Measurements from ENCODE around the gene PRCC. TPM values are rescaled to one million over a fixed set of nuclear protein-coding genes. Genes with fewer than 3 reads are reported as not detected.

The PRCC gene
- total RNA-seq, 2 experiments from 2014 or later, result 68.7 to 99.8 TPM

DNA sequence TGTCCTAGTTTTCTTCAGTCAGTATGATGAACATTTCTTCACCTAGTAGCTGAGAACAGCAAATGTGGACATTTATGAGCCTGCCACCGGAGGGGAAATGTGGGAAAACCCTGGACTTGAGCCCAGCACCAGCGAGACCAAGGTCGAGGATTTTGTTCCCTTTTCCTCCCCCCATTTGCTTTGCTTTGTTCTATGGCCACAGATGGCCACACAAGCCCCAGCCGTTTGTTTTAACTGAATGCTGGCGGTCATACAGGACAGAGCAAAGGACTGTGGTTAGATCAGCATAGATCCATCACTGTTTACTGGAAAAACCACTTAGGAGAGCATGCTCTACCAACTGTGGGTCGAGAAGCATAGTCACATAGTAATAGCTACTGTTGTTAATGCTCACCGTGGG, 28.5 kb downstream of the PRCC start:
- ATAC-seq (no peak), DNase-seq (no peak)
- Mint-ChIP-seq H3K4me3 (no peak overlapping the region), H3K27ac (no peak overlapping the region), H3K9me3 (ENCODE audit: low read depth) (no peaks in the 10 kb centered on the region), H3K36me3 (peaks cover 35% of the 10 kb centered on the region), H3K4me1 (peaks cover 14% of the 10 kb centered on the region), H3K27me3 (no peaks in the 10 kb centered on the region)
- CTCF ChIA-PET, result interaction anchor here (0.7 to 31.5 kb wide), 14 partner anchors 12 to 133 kb away, joined by 3 to 600 read pairs (median 6); partner anchors contain the start of genes INSRR, ISG20L2, METTL25B and NTRK1

DNA sequence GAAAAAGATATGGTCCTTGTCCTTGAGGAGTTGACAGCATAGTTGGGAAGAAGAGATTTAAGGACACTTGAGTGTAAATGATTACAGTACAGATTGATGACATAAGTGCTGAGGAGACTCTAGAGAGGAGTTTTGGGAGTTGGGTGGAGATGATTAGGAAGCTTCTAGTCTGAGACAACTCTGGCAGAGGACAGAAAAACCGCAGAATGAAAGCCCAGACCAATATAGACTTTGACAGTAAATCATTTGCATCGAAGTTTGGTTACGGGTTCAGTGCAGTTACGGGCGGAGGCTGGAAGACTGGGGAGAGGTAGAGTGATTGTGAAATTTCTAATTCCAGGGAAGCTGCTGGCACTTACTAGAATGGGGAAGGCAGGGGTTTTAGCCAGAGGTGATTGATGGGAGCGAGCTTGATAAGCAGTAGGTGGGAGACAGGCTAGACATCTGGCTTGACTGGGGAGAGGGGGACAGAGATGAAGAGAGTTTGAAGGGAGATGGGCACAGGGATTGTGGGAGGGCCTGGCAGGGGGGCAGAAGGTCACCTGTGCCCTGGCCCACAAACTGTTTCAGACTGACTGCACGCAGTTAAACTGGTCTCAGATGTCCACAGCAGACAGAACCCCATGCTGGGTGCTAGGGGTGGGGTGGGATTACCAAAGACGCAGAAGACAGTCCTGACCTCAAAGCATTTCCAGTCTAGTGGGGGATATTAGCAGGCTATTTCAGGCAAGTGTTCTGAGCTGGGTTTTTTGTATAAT, 29.2 kb downstream of the PRCC start:
- Mint-ChIP-seq H3K4me1 (peaks cover 22% of the 10 kb centered on the region), H3K36me3 (peaks cover 30% of the 10 kb centered on the region), H3K27me3 (no peaks in the 10 kb centered on the region), H3K9me3 (ENCODE audit: low read depth) (no peaks in the 10 kb centered on the region), H3K27ac (no peak overlapping the region), H3K4me3 (no peak overlapping the region)
- DNase-seq (no peak), ATAC-seq (no peak)
- CTCF ChIA-PET, result interaction anchor here (0.7 to 31.5 kb wide), 22 partner anchors 8 to 112 kb away, joined by 3 to 600 read pairs (median 5); partner anchors contain the start of genes INSRR, ISG20L2, METTL25B and NTRK1

DNA sequence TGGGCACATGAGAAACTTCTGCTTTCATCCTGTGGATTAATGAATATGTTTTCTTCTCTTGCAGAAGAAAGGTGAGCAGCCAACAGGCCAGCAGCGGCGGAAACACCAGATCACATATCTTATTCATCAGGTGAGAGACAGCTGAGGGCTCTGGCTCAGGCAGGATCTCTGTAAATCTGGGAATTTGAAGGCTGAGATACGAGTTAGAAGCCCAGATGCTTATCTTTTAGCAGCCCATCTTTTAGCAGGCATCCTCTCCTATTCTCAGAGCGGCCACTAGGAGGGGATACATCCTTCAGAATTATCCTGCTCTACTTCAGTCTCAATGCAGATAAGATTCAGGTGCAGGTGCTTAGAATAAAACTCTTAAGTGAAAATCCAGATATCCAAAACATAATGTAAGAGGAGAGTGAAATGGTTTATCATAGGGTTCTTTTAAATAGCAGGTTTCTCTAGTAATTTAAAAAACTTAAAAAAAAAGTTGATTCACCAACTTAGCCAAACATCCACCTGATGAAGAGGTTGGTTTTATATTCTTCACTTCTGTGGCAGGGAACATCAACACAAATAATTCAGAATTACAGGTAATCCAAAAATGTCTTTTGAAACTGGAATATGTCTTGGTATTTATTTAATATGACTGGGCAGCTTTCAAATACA, 30.0 kb downstream of the PRCC start:
- H3K27me3 Mint-ChIP-seq, result no peaks in the 10 kb centered on the region
- CTCF ChIA-PET, result interaction anchor here (0.6 to 31.5 kb wide), 24 partner anchors 9 to 113 kb away, joined by 3 to 600 read pairs (median 4); partner anchors contain the start of genes INSRR, ISG20L2, METTL25B and NTRK1
- H3K4me3 Mint-ChIP-seq, result no peak overlapping the region
- DNase-seq (peak; percentile 76), ATAC-seq (peak; percentile 77)
- peak overlapping the region; percentile 10 for H3K27ac Mint-ChIP-seq
- peaks cover 30% of the 10 kb centered on the region for H3K4me1 Mint-ChIP-seq
- H3K9me3 Mint-ChIP-seq (ENCODE audit: low read depth), result no peaks in the 10 kb centered on the region
- H3K36me3 Mint-ChIP-seq, result peaks cover 26% of the 10 kb centered on the region

DNA sequence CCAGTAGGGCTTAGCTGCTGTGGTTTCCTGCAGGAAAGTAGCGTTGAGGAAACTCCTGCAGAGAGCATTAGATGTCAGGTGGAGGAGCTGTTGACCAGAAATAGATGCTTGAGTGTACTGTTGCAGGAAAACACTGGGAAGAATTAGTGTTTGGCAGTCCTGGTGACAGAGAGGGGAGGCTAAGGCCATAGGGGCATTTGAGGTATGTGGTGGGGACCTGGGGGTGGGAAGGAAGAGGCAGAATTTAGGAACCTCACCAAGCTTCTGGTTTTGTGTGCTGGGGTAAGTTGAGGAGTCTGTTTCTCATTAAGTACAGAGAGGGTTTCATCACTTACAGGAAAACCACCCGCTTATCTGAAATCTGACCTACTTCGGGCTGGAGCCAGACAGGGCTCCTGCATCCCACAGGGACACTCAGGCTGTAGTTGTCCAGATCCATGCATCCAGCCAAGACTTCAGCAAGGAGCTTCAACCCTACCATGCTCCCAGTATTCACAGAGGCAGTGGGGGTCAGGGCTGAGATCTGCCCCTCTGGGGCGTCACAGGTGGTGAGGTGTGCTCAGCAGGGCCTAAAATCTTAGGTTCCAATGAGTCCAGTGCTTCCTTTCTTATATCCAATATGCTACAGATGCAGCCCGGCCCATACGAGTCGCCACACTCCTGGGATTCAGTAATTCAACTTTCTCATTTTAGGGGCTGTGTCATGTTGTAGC, 34.2 kb downstream of the PRCC start:
- peaks cover 16% of the 10 kb centered on the region for H3K36me3 Mint-ChIP-seq
- H3K27ac Mint-ChIP-seq, result peak overlapping the region; percentile 68
- ATAC-seq (no peak), DNase-seq (no peak)
- CTCF ChIA-PET, result interaction anchor here (0.6 to 31.5 kb wide), 18 partner anchors 9 to 269 kb away, joined by 3 to 600 read pairs (median 4); partner anchors contain the start of genes INSRR, ISG20L2, METTL25B and NES
- H3K4me1 Mint-ChIP-seq, result peaks cover 32% of the 10 kb centered on the region
- H3K4me3 Mint-ChIP-seq, result no peak overlapping the region
- no peaks in the 10 kb centered on the region for H3K27me3 Mint-ChIP-seq
- H3K9me3 Mint-ChIP-seq (ENCODE audit: low read depth), result no peaks in the 10 kb centered on the region

DNA sequence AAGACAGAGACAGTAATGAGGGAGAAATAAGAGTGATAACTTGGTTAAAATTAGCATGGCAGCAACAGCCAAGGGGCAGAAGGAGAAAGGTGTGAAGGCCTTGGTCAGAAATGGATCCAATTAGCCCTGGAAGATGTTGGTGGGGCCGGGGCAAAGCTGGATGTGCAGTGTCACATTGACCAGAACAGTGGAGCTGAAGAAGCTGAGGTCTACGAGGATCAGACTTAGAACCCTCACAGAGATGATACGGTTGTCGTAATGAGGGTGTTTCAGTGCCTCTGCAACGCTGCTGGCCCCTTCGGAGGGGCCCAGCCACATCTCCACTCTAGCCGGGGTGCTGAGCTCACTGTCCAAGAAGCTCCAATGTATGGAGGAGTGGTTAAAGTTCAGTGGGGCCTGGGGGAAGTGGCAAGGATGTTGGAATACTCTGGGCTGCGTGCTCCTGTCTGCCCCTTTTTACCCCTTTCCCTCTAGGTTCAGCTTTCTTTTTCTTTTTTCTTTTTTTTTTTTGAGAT, 35.1 kb downstream of the PRCC start:
- no peak for DNase-seq
- H3K4me3 Mint-ChIP-seq, result no peak overlapping the region
- H3K27me3 Mint-ChIP-seq, result no peaks in the 10 kb centered on the region
- H3K27ac Mint-ChIP-seq, result peak overlapping the region; percentile 68
- no peaks in the 10 kb centered on the region for H3K9me3 Mint-ChIP-seq (ENCODE audit: low read depth)
- H3K4me1 Mint-ChIP-seq, result peaks cover 39% of the 10 kb centered on the region
- H3K36me3 Mint-ChIP-seq, result peaks cover 19% of the 10 kb centered on the region
- CTCF ChIA-PET, result interaction anchor here (0.9 to 31.5 kb wide), 9 partner anchors 10 to 118 kb away, joined by 3 to 600 read pairs (median 8); partner anchors contain the start of genes INSRR, ISG20L2, METTL25B and NTRK1
- no peak for ATAC-seq

DNA sequence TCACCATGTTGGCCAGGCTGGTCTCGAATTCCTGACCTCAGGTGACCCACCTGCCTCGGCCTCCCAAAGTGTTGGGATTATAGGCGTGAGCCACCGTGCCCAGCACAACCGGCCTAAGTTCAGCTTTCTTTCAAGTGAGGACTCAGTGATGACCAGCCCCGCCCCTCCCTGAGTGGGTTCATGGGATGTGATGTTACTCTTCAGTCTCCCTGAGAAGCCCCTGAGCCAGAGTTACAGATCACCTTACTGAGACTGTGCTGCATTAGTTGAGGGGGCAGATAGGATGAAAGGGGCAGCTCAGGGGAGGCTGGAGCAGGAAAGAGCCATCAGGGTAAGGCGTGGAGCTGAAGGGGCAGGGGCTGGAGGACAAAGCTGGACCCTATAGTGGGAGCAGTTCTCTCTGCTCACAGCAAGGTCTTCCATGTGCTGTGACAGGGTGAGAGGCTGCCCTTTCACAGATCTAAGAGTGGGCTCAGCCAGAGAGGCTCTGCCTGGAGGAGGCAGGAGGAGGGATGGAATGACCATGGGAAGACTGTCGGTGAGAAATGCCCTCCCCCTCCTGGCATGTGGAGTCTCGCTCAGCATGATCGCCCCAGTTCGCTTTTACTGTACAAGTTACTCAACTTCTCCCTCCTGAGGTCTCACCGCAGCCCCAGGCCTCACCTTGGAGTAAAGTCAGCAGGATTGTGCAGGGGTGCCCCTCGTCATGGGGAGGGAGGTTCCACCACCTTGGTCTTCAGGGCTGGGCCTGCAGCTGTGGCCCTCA, 35.9 kb downstream of the PRCC start:
- Mint-ChIP-seq H3K4me3 (no peak overlapping the region), H3K27ac (no peak overlapping the region), H3K9me3 (ENCODE audit: low read depth) (no peaks in the 10 kb centered on the region), H3K27me3 (no peaks in the 10 kb centered on the region), H3K36me3 (peaks cover 25% of the 10 kb centered on the region), H3K4me1 (peaks cover 47% of the 10 kb centered on the region)
- DNase-seq (no peak), ATAC-seq (no peak)
- CTCF ChIA-PET, result interaction anchor here (2.5 to 31.5 kb wide), 4 partner anchors 11 to 76 kb away, joined by 11 to 600 read pairs (median 46); partner anchors contain the start of genes INSRR, ISG20L2, METTL25B and NTRK1

DNA sequence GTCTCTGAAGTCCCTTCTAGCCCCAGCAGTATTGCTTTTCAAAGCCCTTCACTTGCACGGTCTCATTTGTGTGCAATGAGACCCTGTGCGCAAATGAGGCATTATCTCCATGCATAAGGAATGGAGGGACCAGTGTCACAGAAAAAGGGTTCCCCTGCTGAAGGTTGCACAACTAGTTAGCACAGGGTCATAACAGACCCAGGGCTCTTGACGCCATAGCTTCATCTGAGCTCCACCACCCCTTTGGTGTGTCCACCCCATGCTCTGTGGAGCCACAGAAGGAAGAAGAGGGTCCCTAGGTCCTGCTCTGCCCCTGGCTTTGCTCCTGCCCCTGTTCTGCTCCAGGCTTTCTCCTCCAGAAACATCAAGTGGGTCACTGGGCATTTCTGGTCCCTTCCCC, 36.7 kb downstream of the PRCC start:
- ATAC-seq (no peak), DNase-seq (no peak)
- peak overlapping the region; percentile 64 for H3K27ac Mint-ChIP-seq
- peaks cover 54% of the 10 kb centered on the region for H3K4me1 Mint-ChIP-seq
- no peak overlapping the region for H3K4me3 Mint-ChIP-seq
- no peaks in the 10 kb centered on the region for H3K9me3 Mint-ChIP-seq (ENCODE audit: low read depth)
- no peaks in the 10 kb centered on the region for H3K27me3 Mint-ChIP-seq
- H3K36me3 Mint-ChIP-seq, result peaks cover 30% of the 10 kb centered on the region
- CTCF ChIA-PET, result interaction anchor here (1.7 to 31.5 kb wide), 3 partner anchors 10 to 86 kb away, joined by 9 to 600 read pairs (median 13); partner anchors contain the start of genes INSRR and NTRK1

DNA sequence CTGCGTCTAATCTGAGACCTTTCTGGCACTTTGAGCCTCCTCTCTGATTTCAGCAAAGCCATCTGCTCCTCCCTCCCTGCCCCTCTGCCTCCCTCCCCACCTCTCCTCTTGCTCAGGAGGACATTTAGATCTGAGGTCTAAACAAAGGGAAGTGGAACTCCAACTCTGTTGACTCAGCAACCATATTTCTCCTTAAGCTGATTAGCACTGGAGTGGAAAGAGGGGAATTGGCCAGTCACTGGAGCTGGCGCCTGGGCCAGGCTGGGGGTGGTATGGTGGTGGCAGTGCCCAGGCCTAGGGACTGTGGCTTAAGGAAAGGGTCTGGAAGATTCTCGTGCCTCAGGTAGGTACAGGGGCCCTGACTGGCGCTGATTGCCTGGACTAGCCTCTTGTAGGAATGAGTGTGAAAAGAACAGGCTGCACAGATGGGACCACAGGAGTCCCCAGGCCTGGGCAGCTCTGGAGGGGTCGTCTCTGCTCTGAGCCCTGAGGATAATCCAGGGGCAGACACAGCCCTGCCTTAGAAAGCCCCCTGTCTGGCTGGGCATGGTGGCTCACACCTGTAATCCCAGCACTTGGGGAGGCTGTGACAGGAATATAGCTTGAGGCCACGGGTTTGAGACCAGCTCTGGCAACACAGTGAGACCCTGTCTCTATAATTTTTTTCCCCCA, 37.4 kb downstream of the PRCC start:
- H3K27me3 Mint-ChIP-seq, result no peaks in the 10 kb centered on the region
- DNase-seq (no peak), ATAC-seq (no peak)
- H3K36me3 Mint-ChIP-seq, result peaks cover 34% of the 10 kb centered on the region
- H3K27ac Mint-ChIP-seq, result peak overlapping the region; percentile 64
- peaks cover 59% of the 10 kb centered on the region for H3K4me1 Mint-ChIP-seq
- CTCF ChIA-PET, result interaction anchor here (1.2 to 31.5 kb wide), 4 partner anchors 9 to 85 kb away, joined by 7 to 600 read pairs (median 11); partner anchors contain the start of genes INSRR and NTRK1
- H3K4me3 Mint-ChIP-seq, result no peak overlapping the region
- H3K9me3 Mint-ChIP-seq (ENCODE audit: low read depth), result no peaks in the 10 kb centered on the region

DNA sequence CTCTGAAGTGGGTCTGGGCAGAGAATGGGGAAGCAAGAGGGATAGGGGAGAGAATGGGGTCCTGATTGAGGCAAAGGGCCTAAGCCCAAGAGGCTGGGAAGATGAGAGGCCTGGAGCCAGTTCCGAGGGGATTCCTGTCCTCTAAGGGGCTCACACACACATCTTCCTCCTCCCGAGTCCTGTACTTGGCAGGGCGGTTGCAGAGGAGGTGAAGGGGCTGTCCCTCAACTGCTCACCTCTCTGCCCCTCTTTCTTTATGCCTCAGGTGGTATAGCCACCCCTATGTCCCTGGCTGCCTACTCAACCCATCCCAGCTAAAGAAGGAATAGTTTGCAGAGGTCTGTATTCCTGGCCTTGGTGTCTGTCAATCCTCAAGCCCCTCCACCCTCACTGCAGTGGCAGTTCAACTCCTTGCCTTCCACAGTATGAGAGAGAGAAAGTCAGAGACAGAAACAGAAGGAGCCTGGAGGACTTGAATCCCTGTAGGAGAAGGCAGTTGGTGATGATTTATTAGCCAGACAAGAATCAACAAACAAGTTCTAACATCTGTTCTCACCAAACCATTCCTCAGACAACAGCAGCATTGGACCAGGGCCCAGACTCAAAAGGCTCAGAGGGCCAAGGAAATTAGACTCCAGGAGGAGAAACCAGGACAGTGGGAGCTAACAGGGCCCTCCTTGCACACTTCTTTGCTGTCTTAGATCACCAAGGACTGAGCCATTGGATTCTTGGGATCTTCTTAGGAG, 38.6 kb downstream of the PRCC start:
- CTCF ChIA-PET, result interaction anchor here (1.2 to 31.5 kb wide), 7 partner anchors 8 to 84 kb away, joined by 7 to 600 read pairs (median 11); partner anchors contain the start of genes INSRR, NTRK1 and SH2D2A
- peaks cover 35% of the 10 kb centered on the region for H3K36me3 Mint-ChIP-seq
- peaks cover 63% of the 10 kb centered on the region for H3K4me1 Mint-ChIP-seq
- ATAC-seq (no peak), DNase-seq (no peak)
- no peaks in the 10 kb centered on the region for H3K9me3 Mint-ChIP-seq (ENCODE audit: low read depth)
- H3K4me3 Mint-ChIP-seq, result no peak overlapping the region
- peak overlapping the region; percentile 51 for H3K27ac Mint-ChIP-seq
- no peaks in the 10 kb centered on the region for H3K27me3 Mint-ChIP-seq

DNA sequence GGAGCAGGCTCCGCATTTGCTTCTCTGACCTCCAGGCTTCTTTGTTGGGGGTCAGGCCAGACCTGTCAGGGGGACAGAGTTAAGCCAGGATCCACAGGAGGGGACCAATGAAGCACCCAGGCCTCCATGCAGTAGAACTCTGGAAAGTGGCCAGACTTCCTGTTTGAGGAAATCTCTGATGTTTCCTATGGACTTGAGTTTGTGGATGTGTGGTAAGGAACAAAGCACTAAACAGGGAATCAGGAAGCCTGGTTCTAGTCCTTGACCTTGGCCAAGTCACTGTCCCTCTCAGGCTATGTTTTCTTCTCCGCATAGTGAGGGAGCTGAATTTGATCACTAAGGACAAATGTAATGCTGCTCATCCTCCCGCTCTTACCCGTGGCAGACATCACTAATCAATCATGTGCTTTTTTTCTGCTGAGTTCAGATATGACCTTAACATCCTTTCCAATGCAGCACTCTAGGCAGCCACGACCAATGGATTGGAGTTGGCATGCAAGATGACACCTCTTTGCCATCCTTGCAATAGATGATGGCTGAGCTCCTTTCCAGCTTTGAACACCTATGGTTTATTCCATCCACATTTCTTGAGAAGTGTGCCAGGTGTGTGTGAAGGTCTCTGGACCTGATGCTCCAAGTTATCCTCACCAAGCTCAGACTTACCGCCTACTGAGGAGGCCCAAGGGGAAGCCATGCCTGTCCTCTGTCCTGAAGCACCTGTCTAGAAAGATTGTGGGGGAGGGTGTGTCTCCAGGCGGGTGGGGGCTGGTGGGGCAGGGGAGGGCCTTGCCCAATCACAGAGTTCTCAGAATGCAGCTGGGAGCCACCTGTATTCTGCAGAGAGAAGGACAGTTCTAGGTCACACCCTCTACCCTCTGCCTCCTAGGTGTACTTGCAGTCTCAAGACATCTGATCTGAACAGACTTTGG, 39.4 kb downstream of the PRCC start:
- ATAC-seq (no peak), DNase-seq (no peak)
- Mint-ChIP-seq H3K27ac (peak overlapping the region; percentile 85), H3K9me3 (ENCODE audit: low read depth) (no peaks in the 10 kb centered on the region), H3K36me3 (peaks cover 44% of the 10 kb centered on the region), H3K4me1 (peaks cover 63% of the 10 kb centered on the region), H3K27me3 (no peaks in the 10 kb centered on the region), H3K4me3 (no peak overlapping the region)
- CTCF ChIA-PET, result interaction anchor here (0.7 to 31.5 kb wide), 9 partner anchors 9 to 119 kb away, joined by 3 to 600 read pairs (median 7); partner anchors contain the start of genes INSRR, NTRK1 and SH2D2A

All from activated CD8-positive, alpha-beta memory T cell treated with anti-CD3 and anti-CD28 coated beads, Interleukin-2, amount 10 ng/mL, durations not matched to agents 7 days and 5 days (primary cell).